GM23338 (cell line): Measurements from ENCODE around the gene KLHL28. TPM values are rescaled to one million over a fixed set of nuclear protein-coding genes. Genes with fewer than 3 reads are reported as not detected.
"Not testable (repeated sequence)": the region's sequence is repeated elsewhere in the genome, so short reads cannot be mapped to it uniquely, and the experiment has no call there.

Experiments
- ATAC-seq: fragments of 200-7000 bp; cut with Tn5 transposase; 3 replicates; pipeline ENCODE4 v1.9.1; 2020
- DNase-seq: peaks from one replicate; pipeline ENCODE4 v3.0.0-alpha.2; 2015; ENCODE audit warnings: low spot score
- H2AFZ ChIP-seq: fragments of 200-600 bp; sonication (generic); 2 replicates; pipeline ENCODE4 v1.8.0; 2016; ENCODE audit warnings: antibody characterized with exemption, mild to moderate bottlenecking, moderate library complexity
- H3F3A ChIP-seq: fragments of 200-600 bp; sonication (generic); replicated peaks from 2 replicates; pipeline ENCODE4 v1.8.0; 2017; ENCODE audit warnings: antibody characterized with exemption, mixed run types, low read depth
- H3K27ac ChIP-seq: fragments of 200-600 bp; sonication (generic); 2 replicates; pipeline ENCODE4 v1.6.1; 2016; ENCODE audit warnings: low read depth
- H3K27me3 ChIP-seq: fragments of 200-600 bp; sonication (generic); 2 replicates; pipeline ENCODE4 v1.8.0; 2016; ENCODE audit warnings: mild to moderate bottlenecking, mixed run types, moderate library complexity; ENCODE audit not compliant: insufficient read depth
- H3K36me3 ChIP-seq: fragments of 200-600 bp; sonication (generic); 2 replicates; pipeline ENCODE4 v1.8.0; 2016; ENCODE audit warnings: mild to moderate bottlenecking; ENCODE audit not compliant: insufficient read depth
- H3K4me1 ChIP-seq: fragments of 200-600 bp; sonication (generic); 2 replicates; pipeline ENCODE4 v1.8.0; 2016; ENCODE audit warnings: mild to moderate bottlenecking, moderate library complexity; ENCODE audit not compliant: insufficient read depth
- H3K4me2 ChIP-seq: fragments of 200-600 bp; sonication (generic); 2 replicates; pipeline ENCODE4 v1.7.1; 2017; ENCODE audit warnings: mixed run types
- H3K4me3 ChIP-seq: fragments of 200-600 bp; sonication (generic); 2 replicates; pipeline ENCODE4 v1.6.1; 2016; ENCODE audit warnings: mixed run types
- H3K79me2 ChIP-seq: fragments of 200-600 bp; sonication (generic); replicated peaks from 2 replicates; pipeline ENCODE4 v1.8.0; 2017; ENCODE audit warnings: mild to moderate bottlenecking; ENCODE audit not compliant: insufficient read depth
- H3K9me2 ChIP-seq: fragments of 200-600 bp; sonication (generic); 2 replicates; pipeline ENCODE4 v1.8.0; 2017; ENCODE audit not compliant: insufficient read depth
- H4K20me1 ChIP-seq: fragments of 200-600 bp; sonication (generic); replicated peaks from 2 replicates; pipeline ENCODE4 v1.8.0; 2017; ENCODE audit warnings: mild to moderate bottlenecking; ENCODE audit not compliant: insufficient read depth
- H3K27ac Mint-ChIP-seq: 2 replicates; pipeline ENCODE4 v1.8.0; 2020; ENCODE audit warnings: inconsistent platforms, mild to moderate bottlenecking, moderate library complexity, mixed read lengths
- H3K27me3 Mint-ChIP-seq: 3 replicates; pipeline ENCODE4 v1.8.0; 2022; ENCODE audit warnings: low read depth, mild to moderate bottlenecking, moderate library complexity, mixed read lengths, inconsistent platforms; ENCODE audit not compliant: insufficient read depth, poor library complexity
- H3K36me3 Mint-ChIP-seq: 3 replicates; pipeline ENCODE4 v1.8.0; 2021; ENCODE audit warnings: low read depth, mild to moderate bottlenecking, inconsistent platforms, moderate library complexity, mixed read lengths
- H3K4me1 Mint-ChIP-seq: 3 replicates; pipeline ENCODE4 v1.8.0; 2020; ENCODE audit warnings: mild to moderate bottlenecking, inconsistent platforms, mixed read lengths
- H3K4me3 Mint-ChIP-seq: 3 replicates; pipeline ENCODE4 v1.8.0; 2021; ENCODE audit warnings: moderate library complexity, mild to moderate bottlenecking, inconsistent platforms, mixed read lengths
- H3K9me3 Mint-ChIP-seq: 3 replicates; pipeline ENCODE4 v1.8.0; 2020; ENCODE audit warnings: moderate library complexity, mild to moderate bottlenecking, inconsistent platforms, mixed read lengths
- EZH2 ChIP-seq: fragments of 200-600 bp; sonication (generic); IDR thresholded peaks from one replicate; pipeline ENCODE4 v1.8.0; 2017; ENCODE audit warnings: antibody characterized with exemption, mild to moderate bottlenecking, low read depth; ENCODE audit not compliant: unreplicated experiment
- ZNF462 ChIP-seq: fragments of 250-450 bp; sonication (Bioruptor Pico); IDR thresholded peaks from 2 replicates; pipeline ENCODE4 v1.5.0; 2020; ENCODE audit warnings: mild to moderate bottlenecking, moderate library complexity
- polyA plus RNA-seq: library from polyadenylated mRNA; unstranded; fragments of >200 nt; fragmentation: Nextera tagmentation; extraction: Ambion mirVana; gene quantifications from 2 replicates; pipeline ENCODE4 v1.2.1, GENCODE V29; 2016
- total RNA-seq: library from RNA; depleted of rRNA; stranded (reverse); fragments of >200 nt; shearing (Covaris generic); gene quantifications from 2 replicates; pipeline ENCODE4 v1.2.3, GENCODE V29; 2014
- TF ChIP-seq, protein P1 (sequence below): IDR thresholded peaks from 2 replicates; pipeline ENCODE4 v1.6.1; 2016; ENCODE audit warnings: antibody characterized with exemption

The KLHL28 gene
- total and polyA plus RNA-seq, 2 experiments from 2014 or later, result 7.7 to 10.6 TPM

GRCh38 chr14:44893535-44893934 is 68.2 kb downstream of the KLHL28 start (continued):
- TF ChIP-seq ZNF462 (CRISPR knock-in tag) (no peak), EZH2 (no peak)
- TF ChIP-seq, protein P1, sequence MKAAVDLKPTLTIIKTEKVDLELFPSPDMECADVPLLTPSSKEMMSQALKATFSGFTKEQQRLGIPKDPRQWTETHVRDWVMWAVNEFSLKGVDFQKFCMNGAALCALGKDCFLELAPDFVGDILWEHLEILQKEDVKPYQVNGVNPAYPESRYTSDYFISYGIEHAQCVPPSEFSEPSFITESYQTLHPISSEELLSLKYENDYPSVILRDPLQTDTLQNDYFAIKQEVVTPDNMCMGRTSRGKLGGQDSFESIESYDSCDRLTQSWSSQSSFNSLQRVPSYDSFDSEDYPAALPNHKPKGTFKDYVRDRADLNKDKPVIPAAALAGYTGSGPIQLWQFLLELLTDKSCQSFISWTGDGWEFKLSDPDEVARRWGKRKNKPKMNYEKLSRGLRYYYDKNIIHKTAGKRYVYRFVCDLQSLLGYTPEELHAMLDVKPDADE, result no peak

- H3K27ac ChIP-seq, H3K27ac Mint-ChIP-seq: not testable (repeated sequence)
Observed at GRCh38 chr14:44891726-44892372, 69.9 kb downstream of the KLHL28 start.

More at GRCh38 chr14:44891726-44892372, 69.9 kb downstream of the KLHL28 start:
- not testable (repeated sequence) for H4K20me1 ChIP-seq, H3K36me3 ChIP-seq, H3F3A ChIP-seq, H3K36me3 Mint-ChIP-seq, H3K4me2 ChIP-seq, H3K4me1 ChIP-seq, H3K27me3 ChIP-seq, H3K9me2 ChIP-seq, H2AFZ ChIP-seq, H3K4me1 Mint-ChIP-seq, H3K27me3 Mint-ChIP-seq, DNase-seq, H3K79me2 ChIP-seq, H3K9me3 Mint-ChIP-seq, ATAC-seq, H3K4me3 Mint-ChIP-seq, H3K4me3 ChIP-seq
